HG02588 (cell line): ENCODE results near the gene GLT8D2.

ENCODE experiments used
- ATAC-seq: cut with Tn5 transposase; IDR thresholded peaks from one replicate; pipeline ENCODE4 v1.9.1; 2021; ENCODE audit warnings: mild to moderate bottlenecking, moderate library complexity; ENCODE audit not compliant: unreplicated experiment

Gene GLT8D2

DNA sequence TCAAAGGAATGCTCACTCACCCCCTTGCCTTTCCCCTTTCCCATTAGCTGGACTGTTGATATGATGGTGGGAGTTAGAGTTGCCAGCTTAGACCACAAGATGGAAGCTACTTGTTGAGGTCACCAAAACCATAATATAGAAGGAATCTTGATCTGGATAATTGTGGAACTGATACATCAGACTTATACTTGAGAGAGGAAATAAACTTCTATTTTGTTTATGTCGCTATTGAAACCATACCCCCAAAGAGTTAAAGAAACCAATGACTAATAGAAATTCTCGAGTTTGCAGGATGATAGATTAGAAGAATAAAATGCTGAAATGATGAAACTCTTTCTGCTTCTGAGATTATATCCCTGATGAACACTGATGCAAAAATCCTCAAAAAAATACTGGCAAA is 46.4 kb downstream of the GLT8D2 start:
- no peak for ATAC-seq

DNA sequence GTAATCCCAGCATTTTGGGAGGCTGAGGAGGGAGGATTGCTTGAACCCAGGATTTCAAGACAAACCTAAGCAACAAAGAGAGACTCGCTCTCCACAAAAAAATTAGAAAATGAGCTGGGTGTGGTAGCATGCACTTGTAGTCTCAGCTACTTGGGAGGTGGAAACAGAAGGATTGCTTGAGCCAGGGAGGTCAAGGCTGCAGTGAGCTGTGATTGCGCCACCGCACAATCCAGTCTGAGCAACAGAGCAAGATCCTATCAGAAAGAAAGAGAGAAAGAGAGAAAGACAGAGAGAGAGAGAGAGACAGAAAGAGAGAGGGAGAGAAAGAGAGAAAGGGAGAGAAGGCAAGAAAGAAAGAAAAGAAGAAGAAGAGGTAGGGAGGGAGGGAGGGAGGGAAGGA is 47.3 kb downstream of the GLT8D2 start:
- ATAC-seq = no peak

DNA sequence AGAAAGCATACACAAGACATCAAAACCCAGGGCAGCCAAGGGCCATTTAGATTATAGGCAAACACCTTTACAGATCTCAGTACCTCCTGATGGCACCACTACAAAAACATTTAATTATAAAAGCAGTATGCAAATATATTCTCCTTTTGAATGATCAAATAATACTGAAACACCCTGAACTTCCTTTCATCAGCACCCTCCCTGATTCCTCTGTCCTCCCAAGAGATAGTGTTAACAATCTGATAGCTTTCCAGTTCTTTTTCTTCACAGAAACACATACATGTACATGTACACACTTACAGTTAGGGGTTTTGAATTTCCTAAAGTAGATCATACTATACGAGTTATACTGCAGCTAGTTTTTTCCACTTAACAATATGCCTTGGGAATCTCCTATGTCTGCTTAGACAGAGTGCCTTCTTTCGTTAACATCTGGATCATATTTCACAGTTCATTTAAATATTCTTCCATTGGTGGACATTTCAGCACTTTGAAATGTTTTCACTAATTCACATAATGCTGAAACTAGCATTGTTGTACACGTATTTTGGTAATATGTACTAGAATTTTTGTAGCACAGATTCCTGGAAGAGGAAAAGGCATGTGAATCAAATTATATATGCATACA is 49.1 kb downstream of the GLT8D2 start:
- no peak for ATAC-seq

DNA sequence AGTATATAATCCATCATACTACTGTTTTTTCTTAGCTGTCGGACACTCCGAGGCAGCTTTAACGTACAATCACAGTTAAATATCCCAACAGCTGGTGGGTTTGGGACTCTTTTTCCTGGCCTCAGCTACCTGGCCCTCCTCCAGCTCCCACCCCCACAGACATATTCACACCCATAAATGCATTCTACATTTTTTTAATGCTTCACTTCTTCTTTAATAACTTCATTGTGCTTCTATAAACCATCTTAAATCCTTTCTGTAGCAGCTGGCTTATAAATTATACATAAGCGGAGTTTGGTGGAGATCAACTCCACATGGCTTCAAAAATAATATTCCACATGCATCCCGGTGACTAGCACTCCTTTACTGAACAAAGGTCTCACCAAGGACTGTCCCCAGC is 51.0 kb downstream of the GLT8D2 start:
- no peak for ATAC-seq

- no peak for ATAC-seq
These were observed 52.6 kb downstream of the GLT8D2 start for GRCh38 chr12:103997286-103997900.

GRCh38 chr12:103996595-103996994 is 53.4 kb downstream of the GLT8D2 start:
- ATAC-seq = no peak

DNA sequence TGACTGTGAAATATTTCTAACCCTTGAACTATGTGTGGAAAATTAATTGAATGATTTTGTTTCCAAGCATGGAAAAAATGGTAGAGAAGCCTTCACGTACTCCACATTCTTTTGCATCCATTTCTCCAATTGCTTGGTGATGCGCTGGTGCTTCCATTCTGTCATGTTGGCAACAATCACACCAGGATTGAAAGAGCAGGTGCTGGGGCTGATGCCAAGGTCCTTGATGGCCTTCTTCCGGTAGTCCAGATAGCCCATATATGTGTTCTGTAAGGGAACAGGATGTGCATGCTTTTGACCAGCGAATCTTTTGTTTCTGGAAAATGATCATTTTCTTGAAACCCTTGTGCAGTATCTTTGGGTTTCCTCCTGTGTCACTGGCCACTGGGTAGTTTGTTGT is 55.8 kb downstream of the GLT8D2 start:
- ATAC-seq = no peak

GRCh38 chr12:103986829-103987228 is 63.2 kb downstream of the GLT8D2 start:
- no peak for ATAC-seq

GRCh38 chr12:103978384-103978982 is 71.5 kb downstream of the GLT8D2 start:
- ATAC-seq = no peak

GRCh38 chr12:103975368-103975767 is 74.6 kb downstream of the GLT8D2 start:
- ATAC-seq = no peak

GRCh38 chr12:103973909-103974308 is 76.1 kb downstream of the GLT8D2 start:
- no peak for ATAC-seq

DNA sequence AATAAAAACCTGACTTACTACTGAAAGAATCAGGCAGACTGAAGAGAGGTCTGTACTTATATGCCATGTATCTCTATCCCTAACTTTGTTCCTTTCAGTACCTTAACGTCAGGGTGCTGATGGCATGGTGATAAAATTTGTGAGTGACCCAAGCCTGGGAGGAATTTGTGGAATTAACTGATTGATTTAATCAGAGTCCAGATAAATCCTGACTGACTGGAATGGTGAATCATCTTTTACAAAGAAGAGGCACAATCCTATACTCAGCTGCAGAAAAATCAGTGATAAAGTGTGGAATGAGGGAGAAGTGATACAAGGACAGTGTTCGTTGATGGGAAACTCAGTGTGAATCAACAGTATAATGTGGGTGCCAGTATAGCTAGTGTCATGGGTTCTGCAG is 80.6 kb downstream of the GLT8D2 start:
- no peak for ATAC-seq

DNA sequence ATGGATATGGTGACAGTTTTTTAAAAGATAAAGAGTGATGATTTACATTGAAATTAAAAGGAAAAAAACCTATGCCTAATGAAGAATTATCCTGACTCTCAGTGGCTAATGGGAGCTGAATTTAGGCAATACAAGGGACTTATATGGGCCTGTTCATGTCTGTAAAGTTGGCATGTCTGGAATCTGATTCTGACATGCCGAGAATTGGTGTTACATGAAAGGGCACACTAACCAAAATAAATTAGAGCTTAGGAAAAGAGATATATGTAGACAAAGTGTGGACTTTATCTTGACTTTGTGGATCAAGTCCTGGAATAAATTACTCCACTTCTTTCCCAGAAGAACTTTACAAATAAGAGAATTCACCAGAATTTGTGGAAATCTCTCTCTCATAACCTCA is 83.3 kb downstream of the GLT8D2 start:
- ATAC-seq = no peak

DNA sequence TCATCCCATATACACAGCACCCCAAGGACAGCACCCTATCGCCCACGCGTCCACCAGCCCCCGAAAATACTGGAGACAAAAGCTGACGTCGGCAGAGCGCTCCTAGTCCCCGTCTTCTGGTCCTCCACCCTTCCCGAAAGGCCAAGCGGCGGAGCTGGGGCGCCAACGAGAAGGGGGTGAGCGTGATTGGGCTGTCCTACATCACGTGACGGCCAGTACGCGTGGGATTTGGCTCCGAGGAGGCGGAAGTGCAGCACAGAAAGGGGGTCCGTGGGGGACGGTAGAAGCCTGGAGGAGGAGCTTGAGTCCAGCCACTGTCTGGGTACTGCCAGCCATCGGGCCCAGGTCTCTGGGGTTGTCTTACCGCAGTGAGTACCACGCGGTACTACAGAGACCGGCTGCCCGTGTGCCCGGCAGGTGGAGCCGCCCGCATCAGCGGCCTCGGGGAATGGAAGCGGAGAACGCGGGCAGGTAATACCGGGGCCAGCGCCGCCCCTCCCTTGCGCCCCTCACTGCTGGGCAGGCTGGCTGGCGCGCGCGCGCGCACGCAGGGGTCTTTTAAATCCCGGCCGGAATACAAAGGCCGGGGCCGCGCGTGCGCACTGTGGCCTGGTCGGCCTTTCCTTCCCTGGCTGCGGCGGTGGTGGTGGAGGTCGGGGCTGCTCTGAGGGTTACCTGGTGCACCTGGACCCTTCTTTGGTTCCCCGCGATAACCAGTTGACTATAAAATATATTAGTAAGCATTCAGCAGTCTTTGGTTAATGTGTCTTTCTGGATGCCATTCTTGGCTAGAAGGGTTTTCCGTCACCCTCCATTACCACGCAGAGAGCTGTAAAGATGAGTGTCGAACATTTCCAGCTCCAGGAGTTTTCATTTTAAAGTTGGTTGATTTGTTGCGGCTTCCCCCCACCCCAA is 84.1 kb downstream of the GLT8D2 start, which contains the start of gene TDG:
Gene TDG (plus strand): TSS at position 283 of the 915 bp plus-strand sequence. CDS start 166 bp downstream, at position 449.
- ATAC-seq = peak; percentile 90

DNA sequence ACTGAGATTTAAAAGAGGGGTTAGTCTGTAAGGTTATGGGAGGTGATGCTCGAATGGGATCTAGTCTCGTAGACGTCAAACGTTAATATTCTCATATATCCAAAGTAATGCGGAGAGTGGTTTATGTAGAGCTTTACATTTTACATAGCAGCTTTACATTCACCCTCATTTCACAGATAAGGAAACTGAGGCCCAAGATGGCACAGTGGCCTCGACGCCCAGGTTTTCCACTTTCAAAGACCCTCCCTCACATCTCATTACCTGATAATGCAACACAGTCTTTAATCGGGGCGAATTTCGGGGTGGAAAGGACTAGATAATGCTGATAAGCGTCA is 84.8 kb downstream of the GLT8D2 start:
- ATAC-seq = no peak

- ATAC-seq = no peak
These were observed 85.2 kb downstream of the GLT8D2 start for GRCh38 chr12:103964805-103965204.

- no peak for ATAC-seq
These were observed 87.5 kb downstream of the GLT8D2 start for GRCh38 chr12:103962493-103962892.

DNA sequence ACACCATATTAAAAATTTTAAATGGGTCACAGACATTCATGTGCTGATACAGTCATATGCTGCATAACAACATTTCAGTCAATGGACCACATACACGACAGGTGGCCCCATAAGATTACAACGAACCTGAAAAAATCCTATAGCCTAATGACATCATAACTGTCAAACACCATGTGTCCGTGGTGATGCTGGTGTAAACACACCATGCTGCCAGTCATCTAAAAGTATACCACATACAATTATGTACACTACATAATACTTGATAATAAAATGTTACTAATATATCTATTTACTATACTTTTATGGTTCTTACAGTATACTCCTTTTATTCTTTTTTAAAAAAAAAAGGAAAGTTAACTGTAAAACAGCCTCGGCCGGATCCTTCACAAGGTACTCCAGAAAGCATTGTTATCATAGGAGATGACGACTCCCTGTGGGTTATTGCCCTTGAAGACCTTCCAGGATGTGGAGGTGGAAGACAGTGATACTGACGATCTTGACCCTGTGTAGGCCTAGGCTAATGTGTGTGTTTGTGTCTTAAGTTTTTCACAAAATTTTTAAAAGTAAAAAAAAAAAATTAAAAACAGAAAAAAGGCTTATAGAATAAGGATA is 89.3 kb downstream of the GLT8D2 start:
- ATAC-seq = no peak

- ATAC-seq = no peak
These were observed 91.4 kb downstream of the GLT8D2 start for GRCh38 chr12:103958621-103959020.

DNA sequence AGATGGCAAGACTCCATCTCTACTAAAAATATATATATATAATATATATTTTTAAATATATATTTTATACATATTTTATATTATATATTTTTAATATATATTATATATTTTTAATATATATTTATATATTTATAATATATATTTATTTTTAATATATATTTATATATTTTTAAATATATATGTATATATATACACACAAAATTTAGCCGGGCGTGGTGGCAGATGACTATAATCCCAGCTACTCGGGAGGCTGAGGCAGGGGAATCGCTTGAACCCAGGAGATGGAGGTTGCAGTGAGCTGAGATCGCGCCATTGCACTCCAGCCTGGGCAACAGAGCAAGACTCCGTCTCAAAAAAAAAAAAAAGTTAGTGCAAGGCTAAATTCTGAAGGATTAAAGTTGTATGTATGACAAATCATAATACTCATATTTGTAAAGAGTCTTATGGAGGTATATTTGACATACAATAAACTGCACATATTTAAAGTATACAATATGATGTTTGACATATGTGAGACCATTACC is 92.1 kb downstream of the GLT8D2 start:
- ATAC-seq = no peak

- ATAC-seq = peak; percentile 29
These were observed 93.4 kb downstream of the GLT8D2 start for GRCh38 chr12:103956509-103957027.
